H1 (cell line): ENCODE results near the gene ZNF888. TPM values are rescaled to one million over a fixed set of nuclear protein-coding genes. Genes with fewer than 3 reads are reported as not detected.

ENCODE experiments used
- GABPA ChIP-seq: IDR thresholded peaks from 2 replicates; pipeline ENCODE4 v1.6.1; 2011; ENCODE audit warnings: mild to moderate bottlenecking, low read length, moderate library complexity, borderline replicate concordance; ENCODE audit not compliant: insufficient read depth
- polyA plus RNA-seq, 7 experiments: library from polyadenylated mRNA; depleted of rRNA in 3 of 7; stranded (reverse) in 5 of 7; unstranded in 2 of 7; fragments of >200 nt in 5 of 7; fragments of 200-250 nt in 2 of 7; gene quantifications; 1 replicate in 5 of 7; 2 replicates in 1 of 7; 4 replicates in 1 of 7; pipeline versions ENCODE4 v1.2.1 to v1.2.3, GENCODE V29; 2011 to 2013; ENCODE audit warnings: missing spikeins in 2 of 7, mixed read lengths in 2 of 7
- total RNA-seq: library from RNA; stranded (reverse); fragmentation: NEBNext Ultra II Directional; extraction: Animal tissue kit (Norgen Biotek cat#: 25700); gene quantifications from 2 replicates; pipeline ENCODE4 v1.2.1, GENCODE V29; 2021
- TF ChIP-seq, protein P1 (sequence below), 3 experiments: IDR thresholded peaks; 1 replicate in 2 of 3; 2 replicates in 1 of 3; pipeline versions ENCODE4 v1.5.1 to v1.6.1; 2011; ENCODE audit warnings: low read length in 3 of 3, mild to moderate bottlenecking in 3 of 3, inconsistent platforms in 2 of 3, low read depth in 1 of 3, moderate library complexity in 1 of 3; ENCODE audit not compliant: insufficient read depth in 1 of 3; ENCODE audit errors: control extremely low read depth in 1 of 3
- TF ChIP-seq, protein P2 (sequence below): fragments of 300-600 bp; sonication (generic); IDR thresholded peaks from 2 replicates; pipeline ENCODE4 v1.7.1; 2012; ENCODE audit warnings: low read length, moderate library complexity, mild to moderate bottlenecking, inconsistent platforms; ENCODE audit not compliant: insufficient replicate concordance

ZNF888 gene
- total and polyA plus RNA-seq, 2 of the 8 experiments (the other 6 are each of a cell fraction or from before 2014, with no cell fraction given), result 1.1 to 8.6 TPM

DNA sequence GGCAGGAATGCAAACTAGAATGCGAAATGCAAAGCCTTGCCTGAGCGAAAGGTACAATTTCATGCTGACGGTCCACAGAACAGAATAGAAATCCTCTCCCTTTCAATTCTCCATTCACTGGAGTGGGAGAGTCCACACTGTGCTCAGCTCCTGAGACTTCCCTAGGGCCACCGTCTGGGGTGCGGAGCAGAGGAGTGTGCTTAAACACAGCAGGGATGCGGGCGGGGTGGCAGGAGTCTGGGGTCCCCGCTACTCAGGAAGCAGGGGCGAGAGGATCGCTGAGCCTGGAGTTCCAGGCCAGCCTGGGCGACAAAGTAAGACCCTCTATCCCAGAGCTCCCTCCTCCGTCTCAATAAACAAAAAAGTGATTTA, 40.0 kb upstream of the ZNF888 start (continued):
- no peak for TF ChIP-seq GABPA
- TF ChIP-seq, protein P1, sequence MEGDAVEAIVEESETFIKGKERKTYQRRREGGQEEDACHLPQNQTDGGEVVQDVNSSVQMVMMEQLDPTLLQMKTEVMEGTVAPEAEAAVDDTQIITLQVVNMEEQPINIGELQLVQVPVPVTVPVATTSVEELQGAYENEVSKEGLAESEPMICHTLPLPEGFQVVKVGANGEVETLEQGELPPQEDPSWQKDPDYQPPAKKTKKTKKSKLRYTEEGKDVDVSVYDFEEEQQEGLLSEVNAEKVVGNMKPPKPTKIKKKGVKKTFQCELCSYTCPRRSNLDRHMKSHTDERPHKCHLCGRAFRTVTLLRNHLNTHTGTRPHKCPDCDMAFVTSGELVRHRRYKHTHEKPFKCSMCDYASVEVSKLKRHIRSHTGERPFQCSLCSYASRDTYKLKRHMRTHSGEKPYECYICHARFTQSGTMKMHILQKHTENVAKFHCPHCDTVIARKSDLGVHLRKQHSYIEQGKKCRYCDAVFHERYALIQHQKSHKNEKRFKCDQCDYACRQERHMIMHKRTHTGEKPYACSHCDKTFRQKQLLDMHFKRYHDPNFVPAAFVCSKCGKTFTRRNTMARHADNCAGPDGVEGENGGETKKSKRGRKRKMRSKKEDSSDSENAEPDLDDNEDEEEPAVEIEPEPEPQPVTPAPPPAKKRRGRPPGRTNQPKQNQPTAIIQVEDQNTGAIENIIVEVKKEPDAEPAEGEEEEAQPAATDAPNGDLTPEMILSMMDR (IDR thresholded peaks at IDR 0.05; ENCODE audit: control extremely low read depth in 1 of 3, insufficient read depth in 1 of 3, low read depth in 1 of 3, low read length in 3 of 3), result 0 out of 4 replicates have a peak, but pooled peaks of 1 of the 3 experiments have one; percentile 1
- TF ChIP-seq, protein P2, sequence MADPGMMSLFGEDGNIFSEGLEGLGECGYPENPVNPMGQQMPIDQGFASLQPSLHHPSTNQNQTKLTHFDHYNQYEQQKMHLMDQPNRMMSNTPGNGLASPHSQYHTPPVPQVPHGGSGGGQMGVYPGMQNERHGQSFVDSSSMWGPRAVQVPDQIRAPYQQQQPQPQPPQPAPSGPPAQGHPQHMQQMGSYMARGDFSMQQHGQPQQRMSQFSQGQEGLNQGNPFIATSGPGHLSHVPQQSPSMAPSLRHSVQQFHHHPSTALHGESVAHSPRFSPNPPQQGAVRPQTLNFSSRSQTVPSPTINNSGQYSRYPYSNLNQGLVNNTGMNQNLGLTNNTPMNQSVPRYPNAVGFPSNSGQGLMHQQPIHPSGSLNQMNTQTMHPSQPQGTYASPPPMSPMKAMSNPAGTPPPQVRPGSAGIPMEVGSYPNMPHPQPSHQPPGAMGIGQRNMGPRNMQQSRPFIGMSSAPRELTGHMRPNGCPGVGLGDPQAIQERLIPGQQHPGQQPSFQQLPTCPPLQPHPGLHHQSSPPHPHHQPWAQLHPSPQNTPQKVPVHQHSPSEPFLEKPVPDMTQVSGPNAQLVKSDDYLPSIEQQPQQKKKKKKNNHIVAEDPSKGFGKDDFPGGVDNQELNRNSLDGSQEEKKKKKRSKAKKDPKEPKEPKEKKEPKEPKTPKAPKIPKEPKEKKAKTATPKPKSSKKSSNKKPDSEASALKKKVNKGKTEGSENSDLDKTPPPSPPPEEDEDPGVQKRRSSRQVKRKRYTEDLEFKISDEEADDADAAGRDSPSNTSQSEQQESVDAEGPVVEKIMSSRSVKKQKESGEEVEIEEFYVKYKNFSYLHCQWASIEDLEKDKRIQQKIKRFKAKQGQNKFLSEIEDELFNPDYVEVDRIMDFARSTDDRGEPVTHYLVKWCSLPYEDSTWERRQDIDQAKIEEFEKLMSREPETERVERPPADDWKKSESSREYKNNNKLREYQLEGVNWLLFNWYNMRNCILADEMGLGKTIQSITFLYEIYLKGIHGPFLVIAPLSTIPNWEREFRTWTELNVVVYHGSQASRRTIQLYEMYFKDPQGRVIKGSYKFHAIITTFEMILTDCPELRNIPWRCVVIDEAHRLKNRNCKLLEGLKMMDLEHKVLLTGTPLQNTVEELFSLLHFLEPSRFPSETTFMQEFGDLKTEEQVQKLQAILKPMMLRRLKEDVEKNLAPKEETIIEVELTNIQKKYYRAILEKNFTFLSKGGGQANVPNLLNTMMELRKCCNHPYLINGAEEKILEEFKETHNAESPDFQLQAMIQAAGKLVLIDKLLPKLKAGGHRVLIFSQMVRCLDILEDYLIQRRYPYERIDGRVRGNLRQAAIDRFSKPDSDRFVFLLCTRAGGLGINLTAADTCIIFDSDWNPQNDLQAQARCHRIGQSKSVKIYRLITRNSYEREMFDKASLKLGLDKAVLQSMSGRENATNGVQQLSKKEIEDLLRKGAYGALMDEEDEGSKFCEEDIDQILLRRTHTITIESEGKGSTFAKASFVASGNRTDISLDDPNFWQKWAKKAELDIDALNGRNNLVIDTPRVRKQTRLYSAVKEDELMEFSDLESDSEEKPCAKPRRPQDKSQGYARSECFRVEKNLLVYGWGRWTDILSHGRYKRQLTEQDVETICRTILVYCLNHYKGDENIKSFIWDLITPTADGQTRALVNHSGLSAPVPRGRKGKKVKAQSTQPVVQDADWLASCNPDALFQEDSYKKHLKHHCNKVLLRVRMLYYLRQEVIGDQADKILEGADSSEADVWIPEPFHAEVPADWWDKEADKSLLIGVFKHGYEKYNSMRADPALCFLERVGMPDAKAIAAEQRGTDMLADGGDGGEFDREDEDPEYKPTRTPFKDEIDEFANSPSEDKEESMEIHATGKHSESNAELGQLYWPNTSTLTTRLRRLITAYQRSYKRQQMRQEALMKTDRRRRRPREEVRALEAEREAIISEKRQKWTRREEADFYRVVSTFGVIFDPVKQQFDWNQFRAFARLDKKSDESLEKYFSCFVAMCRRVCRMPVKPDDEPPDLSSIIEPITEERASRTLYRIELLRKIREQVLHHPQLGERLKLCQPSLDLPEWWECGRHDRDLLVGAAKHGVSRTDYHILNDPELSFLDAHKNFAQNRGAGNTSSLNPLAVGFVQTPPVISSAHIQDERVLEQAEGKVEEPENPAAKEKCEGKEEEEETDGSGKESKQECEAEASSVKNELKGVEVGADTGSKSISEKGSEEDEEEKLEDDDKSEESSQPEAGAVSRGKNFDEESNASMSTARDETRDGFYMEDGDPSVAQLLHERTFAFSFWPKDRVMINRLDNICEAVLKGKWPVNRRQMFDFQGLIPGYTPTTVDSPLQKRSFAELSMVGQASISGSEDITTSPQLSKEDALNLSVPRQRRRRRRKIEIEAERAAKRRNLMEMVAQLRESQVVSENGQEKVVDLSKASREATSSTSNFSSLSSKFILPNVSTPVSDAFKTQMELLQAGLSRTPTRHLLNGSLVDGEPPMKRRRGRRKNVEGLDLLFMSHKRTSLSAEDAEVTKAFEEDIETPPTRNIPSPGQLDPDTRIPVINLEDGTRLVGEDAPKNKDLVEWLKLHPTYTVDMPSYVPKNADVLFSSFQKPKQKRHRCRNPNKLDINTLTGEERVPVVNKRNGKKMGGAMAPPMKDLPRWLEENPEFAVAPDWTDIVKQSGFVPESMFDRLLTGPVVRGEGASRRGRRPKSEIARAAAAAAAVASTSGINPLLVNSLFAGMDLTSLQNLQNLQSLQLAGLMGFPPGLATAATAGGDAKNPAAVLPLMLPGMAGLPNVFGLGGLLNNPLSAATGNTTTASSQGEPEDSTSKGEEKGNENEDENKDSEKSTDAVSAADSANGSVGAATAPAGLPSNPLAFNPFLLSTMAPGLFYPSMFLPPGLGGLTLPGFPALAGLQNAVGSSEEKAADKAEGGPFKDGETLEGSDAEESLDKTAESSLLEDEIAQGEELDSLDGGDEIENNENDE, result no peak
